Bronchial epithelial cell (primary cell): ENCODE data around the gene EPDR1. TPM values are rescaled to one million over a fixed set of nuclear protein-coding genes. Genes with fewer than 3 reads are reported as not detected.

Experiments used
- DNase-seq: peaks from one replicate; pipeline ENCODE4 v3.0.0-alpha.2; 2010; ENCODE audit warnings: low read depth
- FAIRE-seq: peaks from 2 replicates; lab custom pipeline; 2011; peaks lifted over from hg19 to GRCh38; lab: Jason Lieb, UNC
- H3K27me3 ChIP-seq: 2 replicates; pipeline ENCODE4 v1.5.1; 2011; ENCODE audit warnings: low read length; ENCODE audit not compliant: control insufficient read depth, insufficient read depth
- H3K36me3 ChIP-seq: 2 replicates; pipeline ENCODE4 v1.5.1; 2011; ENCODE audit warnings: low read length; ENCODE audit not compliant: control insufficient read depth, insufficient read depth
- H3K4me3 ChIP-seq: 2 replicates; pipeline ENCODE4 v1.5.1; 2011; ENCODE audit warnings: mild to moderate bottlenecking, low read depth, low read length, control low read depth
- CTCF ChIP-seq: IDR thresholded peaks from 2 replicates; pipeline ENCODE4 v1.5.1; 2011; ENCODE audit warnings: mild to moderate bottlenecking, moderate library complexity, low read length, control low read depth, inconsistent platforms; ENCODE audit not compliant: insufficient read depth, severe bottlenecking
- total RNA-seq: library from RNA; depleted of rRNA; stranded (reverse); fragments of >200 nt; gene quantifications from 2 replicates; pipeline ENCODE4 v1.2.1, GENCODE V29; 2014

Gene EPDR1
- total RNA-seq, 1 donor from 2014 or later = 5.3 TPM

GRCh38 chr7:37930226-37930948 lies 9.9 kb downstream of the EPDR1 start:
- TF ChIP-seq CTCF = no peak
- FAIRE-seq (no peak), DNase-seq (no peak)
- H3K36me3 ChIP-seq = no peaks in the 10 kb centered on the region
- no peaks in the 10 kb centered on the region for H3K27me3 ChIP-seq
- H3K4me3 ChIP-seq = no peak overlapping the region

GRCh38 chr7:37932543-37932942 lies 12.1 kb downstream of the EPDR1 start:
- Histone ChIP-seq H3K36me3 (no peaks in the 10 kb centered on the region), H3K4me3 (no peak overlapping the region), H3K27me3 (no peaks in the 10 kb centered on the region)
- FAIRE-seq = no peak
- TF ChIP-seq CTCF = no peak
- DNase-seq = no peak

- Histone ChIP-seq H3K4me3 (no peak overlapping the region), H3K27me3 (no peaks in the 10 kb centered on the region), H3K36me3 (no peaks in the 10 kb centered on the region)
- FAIRE-seq (no peak), DNase-seq (no peak)
- TF ChIP-seq CTCF = no peak
Observed at GRCh38 chr7:37933018-37933566, 12.7 kb downstream of the EPDR1 start.

GRCh38 chr7:37942934-37943610 lies 22.6 kb downstream of the EPDR1 start:
- DNase-seq (no peak), FAIRE-seq (no peak)
- H3K4me3 ChIP-seq = no peak overlapping the region
- no peaks in the 10 kb centered on the region for H3K36me3 ChIP-seq
- no peak for TF ChIP-seq CTCF
- H3K27me3 ChIP-seq = no peaks in the 10 kb centered on the region

- DNase-seq (peak; percentile 25), FAIRE-seq (no peak)
- TF ChIP-seq CTCF = no peak
- Histone ChIP-seq H3K27me3 (no peaks in the 10 kb centered on the region), H3K4me3 (no peak overlapping the region), H3K36me3 (no peaks in the 10 kb centered on the region)
Observed at GRCh38 chr7:37943905-37944736, 23.7 kb downstream of the EPDR1 start.
